K562 (cell line): ENCODE measurements around the gene PRKACA. TPM values are rescaled to one million over a fixed set of nuclear protein-coding genes. Genes with fewer than 3 reads are reported as not detected.

Experiments
- BCL6 ChIP-seq: fragments of 250-450 bp; sonication (Bioruptor Pico); IDR thresholded peaks from 2 replicates; pipeline ENCODE4 v1.4.0; 2020
- CREM ChIP-seq: IDR thresholded peaks from 2 replicates; pipeline ENCODE4 v1.6.1; 2014; ENCODE audit warnings: antibody characterized with exemption, low read depth
- GATAD2A ChIP-seq: fragments of 450-650 bp; IDR thresholded peaks from 2 replicates; pipeline ENCODE4 v1.6.1; 2017
- JUND ChIP-seq, 2 experiments: IDR thresholded peaks; 2 replicates in 1 of 2; 3 replicates in 1 of 2; pipeline ENCODE4 v1.6.1; 2011; ENCODE audit warnings: borderline replicate concordance in 2 of 2, low read depth in 2 of 2, low read length in 2 of 2, improper control_type of control experiment in 1 of 2, missing biosample characterization in 1 of 2, missing genetic modification characterization in 1 of 2, missing genetic modification reagents in 1 of 2
- KDM1A ChIP-seq, 2 experiments: fragments of 450-650 bp; IDR thresholded peaks; 2 replicates each; pipeline ENCODE4 v1.6.1; 2016; ENCODE audit warnings: mild to moderate bottlenecking in 2 of 2
- NR2F6 ChIP-seq: fragments of 450-650 bp; formaldehyde crosslinking; IDR thresholded peaks from 2 replicates; pipeline ENCODE4 v1.4.0; 2020; ENCODE audit warnings: mild to moderate bottlenecking
- PHF21A ChIP-seq: fragments of 450-650 bp; IDR thresholded peaks from 2 replicates; pipeline ENCODE4 v1.6.1; 2017; ENCODE audit warnings: low read depth, borderline replicate concordance
- RB1 ChIP-seq: fragments of 450-650 bp; IDR thresholded peaks from 2 replicates; pipeline ENCODE4 v1.6.1; 2017; ENCODE audit warnings: low read depth, mild to moderate bottlenecking
- RFX5 ChIP-seq: IDR thresholded peaks from 2 replicates; pipeline ENCODE4 v1.6.1; 2011; ENCODE audit warnings: low read depth, mild to moderate bottlenecking, improper control_type of control experiment, low read length
- SIRT6 ChIP-seq: IDR thresholded peaks from one replicate; pipeline ENCODE4 v1.6.1; 2012; ENCODE audit warnings: low read depth, mild to moderate bottlenecking, control low read depth, inconsistent platforms, low read length, moderate library complexity
- STAT5A ChIP-seq: IDR thresholded peaks from 2 replicates; pipeline ENCODE4 v1.6.1; 2012; ENCODE audit warnings: low read length, inconsistent platforms, borderline replicate concordance
- TCFL5 ChIP-seq: fragments of 250-450 bp; sonication (Bioruptor Pico); conservative IDR thresholded peaks from 2 replicates; pipeline ENCODE4 v1.6.1; 2021; ENCODE audit warnings: mild to moderate bottlenecking, moderate library complexity, matching md5 sums
- XRCC5 ChIP-seq: fragments of 200-400 bp; formaldehyde crosslinking; IDR thresholded peaks from 2 replicates; pipeline ENCODE4 v1.6.1; 2017; ENCODE audit warnings: low read depth, mild to moderate bottlenecking, low read length
- ZBTB7A ChIP-seq: IDR thresholded peaks from 2 replicates; pipeline ENCODE4 v1.6.1; 2011; ENCODE audit warnings: low read depth, mild to moderate bottlenecking, low read length, moderate library complexity, borderline replicate concordance; ENCODE audit not compliant: control insufficient read depth
- ZNF121 ChIP-seq: sonication (generic); formaldehyde crosslinking; conservative IDR thresholded peaks from 2 replicates; pipeline ENCODE4 v1.8.0; 2022; ENCODE audit warnings: missing genetic modification reagents
- ZNF134 ChIP-seq: fragments of 250-450 bp; sonication (Bioruptor Pico); conservative IDR thresholded peaks from 2 replicates; pipeline ENCODE4 v1.4.0; 2020
- polyA plus RNA-seq, 8 experiments: library from polyadenylated mRNA; depleted of rRNA in 4 of 8; stranded (reverse) in 5 of 8; unstranded in 3 of 8; fragments of >200 nt; fragmentation: Nextera tagmentation in 2 of 8; fragmentation: Illumina TruSeq in 1 of 8; extraction: Ambion mirVana in 2 of 8; extraction: Trizol in 1 of 8; gene quantifications; 2 replicates each; pipeline versions ENCODE4 v1.2.1 to v1.2.3, GENCODE V29; 2011 to 2014; ENCODE audit warnings: inconsistent platforms in 1 of 8, missing spikeins in 1 of 8
- total RNA-seq, 7 experiments: library from RNA; depleted of rRNA in 6 of 7; stranded (reverse); fragments of >200 nt in 6 of 7; fragmentation: Illumina TruSeq in 2 of 7; extraction: Trizol in 2 of 7; gene quantifications; 2 replicates each; pipeline versions ENCODE4 v1.2.1 to v1.2.3, GENCODE V29; 2011 to 2021; ENCODE audit warnings: low replicate concordance in 1 of 7
- TF ChIP-seq, protein P1 (sequence below): fragments of 450-650 bp; formaldehyde crosslinking; IDR thresholded peaks from 2 replicates; pipeline ENCODE4 v1.4.0; 2020; ENCODE audit warnings: mild to moderate bottlenecking, moderate library complexity
- TF ChIP-seq, protein P2 (sequence below): sonication (generic); formaldehyde crosslinking; IDR thresholded peaks from 2 replicates; pipeline ENCODE4 v1.8.1; 2023; ENCODE audit warnings: mild to moderate bottlenecking, missing genetic modification reagents

The PRKACA gene
- total and polyA plus RNA-seq, 9 of the 15 experiments (the other 6 are each of a cell fraction or from before 2014, with no cell fraction given), result 1.2 to 63.1 (median 13.0) TPM

DNA sequence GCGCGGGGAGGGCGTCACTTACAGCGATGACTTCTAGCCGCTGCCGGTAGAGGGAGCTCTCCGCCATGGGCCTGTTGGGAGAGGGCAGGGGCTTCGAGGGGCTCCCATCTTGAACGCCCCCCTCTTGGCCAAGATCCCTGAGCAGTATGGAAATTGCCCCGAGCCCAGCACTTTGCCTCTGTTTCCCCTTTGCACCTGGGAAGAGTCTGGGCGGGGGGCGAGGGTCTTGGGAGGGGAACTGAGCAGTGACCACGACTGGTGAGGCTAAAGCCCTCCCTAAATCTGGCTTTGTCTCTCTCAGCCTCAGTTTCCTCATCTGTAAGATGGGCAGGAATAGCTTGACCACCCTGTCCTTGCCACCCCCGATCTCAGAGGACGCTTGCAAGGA lies 58.5 kb downstream of the PRKACA start (continued):
- TF ChIP-seq, protein P1, sequence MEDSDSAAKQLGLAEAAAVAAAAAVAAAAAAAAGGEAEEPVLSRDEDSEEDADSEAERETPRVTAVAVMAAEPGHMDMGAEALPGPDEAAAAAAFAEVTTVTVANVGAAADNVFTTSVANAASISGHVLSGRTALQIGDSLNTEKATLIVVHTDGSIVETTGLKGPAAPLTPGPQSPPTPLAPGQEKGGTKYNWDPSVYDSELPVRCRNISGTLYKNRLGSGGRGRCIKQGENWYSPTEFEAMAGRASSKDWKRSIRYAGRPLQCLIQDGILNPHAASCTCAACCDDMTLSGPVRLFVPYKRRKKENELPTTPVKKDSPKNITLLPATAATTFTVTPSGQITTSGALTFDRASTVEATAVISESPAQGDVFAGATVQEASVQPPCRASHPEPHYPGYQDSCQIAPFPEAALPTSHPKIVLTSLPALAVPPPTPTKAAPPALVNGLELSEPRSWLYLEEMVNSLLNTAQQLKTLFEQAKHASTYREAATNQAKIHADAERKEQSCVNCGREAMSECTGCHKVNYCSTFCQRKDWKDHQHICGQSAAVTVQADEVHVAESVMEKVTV (CRISPR knock-in tag), result no peak
- TF ChIP-seq ZNF121 (CRISPR knock-in tag) (no peak), PHF21A (no peak), ZNF134 (CRISPR knock-in tag) (no peak), NR2F6 (CRISPR knock-in tag) (no peak), SIRT6 (no peak), JUND (IDR thresholded peaks at IDR 0.05; ENCODE audit: borderline replicate concordance, low read depth, low read length) (0 out of 2 replicates have a peak, but pooled peaks have one; percentile 12), JUND (tag; IDR thresholded peaks at IDR 0.05; ENCODE audit: borderline replicate concordance, low read depth, low read length) (no peak), TCFL5 (no peak), RB1 (0 out of 2 replicates have a peak, but pooled peaks have one; percentile 34), BCL6 (no peak), GATAD2A (peak; percentile 80; the same call in 1 of the 2 replicates), RFX5 (no peak), KDM1A (IDR thresholded peaks at IDR 0.05) (no peak), CREM (peak; percentile 54; the same call in 1 of the 2 replicates), ZBTB7A (peak; percentile 99), XRCC5 (0 out of 2 replicates have a peak, but pooled peaks have one; percentile 12), STAT5A (no peak)
- TF ChIP-seq, protein P2, sequence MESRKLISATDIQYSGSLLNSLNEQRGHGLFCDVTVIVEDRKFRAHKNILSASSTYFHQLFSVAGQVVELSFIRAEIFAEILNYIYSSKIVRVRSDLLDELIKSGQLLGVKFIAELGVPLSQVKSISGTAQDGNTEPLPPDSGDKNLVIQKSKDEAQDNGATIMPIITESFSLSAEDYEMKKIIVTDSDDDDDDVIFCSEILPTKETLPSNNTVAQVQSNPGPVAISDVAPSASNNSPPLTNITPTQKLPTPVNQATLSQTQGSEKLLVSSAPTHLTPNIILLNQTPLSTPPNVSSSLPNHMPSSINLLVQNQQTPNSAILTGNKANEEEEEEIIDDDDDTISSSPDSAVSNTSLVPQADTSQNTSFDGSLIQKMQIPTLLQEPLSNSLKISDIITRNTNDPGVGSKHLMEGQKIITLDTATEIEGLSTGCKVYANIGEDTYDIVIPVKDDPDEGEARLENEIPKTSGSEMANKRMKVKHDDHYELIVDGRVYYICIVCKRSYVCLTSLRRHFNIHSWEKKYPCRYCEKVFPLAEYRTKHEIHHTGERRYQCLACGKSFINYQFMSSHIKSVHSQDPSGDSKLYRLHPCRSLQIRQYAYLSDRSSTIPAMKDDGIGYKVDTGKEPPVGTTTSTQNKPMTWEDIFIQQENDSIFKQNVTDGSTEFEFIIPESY, result no peak
